Dermis microvascular lymphatic vessel endothelial cell (primary cell): ENCODE measurements around the gene RAB11A. TPM values are rescaled to one million over a fixed set of nuclear protein-coding genes. Genes with fewer than 3 reads are reported as not detected.

ENCODE experiments used
- DNase-seq, 2 donors: peaks; one replicate each; pipeline versions ENCODE4 v3.0.0 to v3.0.0-alpha.2; 2010; ENCODE audit warnings: low read depth in 2 of 2
- total RNA-seq: library from RNA; depleted of rRNA; stranded (reverse); fragments of >200 nt; gene quantifications from 2 replicates; pipeline ENCODE4 v1.2.1, GENCODE V29; 2014

The RAB11A gene
- 126 and 278 TPM in 2 replicates for total RNA-seq

GRCh38 chr15:65869126-65869953 is at the start of gene RAB11A:
Gene RAB11A, plus strand, starts transcription at chr15:65869491. Its CDS starts 95 bp downstream, at chr15:65869586.
- peak; percentile 93 to 98 for DNase-seq

GRCh38 chr15:65819563-65819960 is 49.7 kb upstream of the RAB11A start:
- peak in 1 of 2 donors; percentile 65 for DNase-seq

GRCh38 chr15:65821070-65821469 is 48.2 kb upstream of the RAB11A start:
- DNase-seq = no peak

- DNase-seq = no peak
Measured at GRCh38 chr15:65822316-65822715, 47.0 kb upstream of the RAB11A start.

GRCh38 chr15:65824031-65824743 is 45.1 kb upstream of the RAB11A start:
- peak; percentile 57 to 83 for DNase-seq

GRCh38 chr15:65824941-65825544 is 44.2 kb upstream of the RAB11A start:
- DNase-seq = no peak

- DNase-seq = no peak
Measured at GRCh38 chr15:65827065-65827464, 42.2 kb upstream of the RAB11A start.

DNA sequence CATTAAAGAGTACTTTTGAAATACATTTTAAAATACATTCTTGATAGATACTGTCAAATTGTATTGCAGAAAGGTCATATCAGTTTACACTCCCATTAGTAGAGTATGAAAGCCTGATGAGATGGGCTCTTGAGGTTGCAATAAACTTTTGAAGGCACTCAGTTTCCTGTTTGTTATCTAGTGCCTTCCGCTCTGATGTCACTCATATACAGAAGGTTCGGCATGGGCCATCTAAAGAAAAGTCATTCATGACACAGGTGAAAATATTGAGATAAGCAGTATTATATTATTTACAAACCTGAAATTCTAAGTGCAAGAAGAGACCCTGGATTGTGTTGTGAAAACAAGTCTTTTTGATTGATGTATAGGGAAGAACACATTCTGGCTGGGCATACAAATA is 40.7 kb upstream of the RAB11A start:
- no peak for DNase-seq

DNA sequence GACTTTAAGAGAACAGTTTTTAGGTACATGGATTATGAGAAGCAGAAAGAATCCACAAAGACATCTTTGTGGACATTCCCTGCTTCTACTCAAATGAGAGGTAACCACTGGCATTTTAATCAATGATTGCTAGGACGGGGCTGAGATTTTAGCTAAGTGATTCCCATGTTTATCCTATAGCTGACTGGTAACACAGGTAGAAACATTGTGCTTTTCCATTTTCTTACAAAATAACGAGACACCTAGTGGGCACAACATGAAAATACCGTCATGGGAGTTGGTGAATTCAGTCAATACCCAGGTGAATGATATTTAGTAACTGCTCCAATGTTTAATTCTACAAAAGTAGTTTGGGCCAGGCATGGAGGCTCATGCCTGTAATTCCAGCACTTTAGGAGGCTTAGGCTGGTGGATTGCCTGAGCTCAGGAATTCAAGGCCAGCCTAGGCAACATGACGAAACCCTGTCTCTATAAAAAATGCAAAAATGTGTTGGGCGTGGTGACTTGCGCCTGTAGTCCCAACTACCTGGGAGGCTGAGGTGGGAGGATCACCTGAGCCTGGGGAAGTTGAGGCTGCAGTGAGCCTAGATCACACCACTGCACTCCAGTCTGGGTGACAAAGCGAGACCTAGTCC is 40.0 kb upstream of the RAB11A start:
- DNase-seq = peak; percentile 45 to 63

DNA sequence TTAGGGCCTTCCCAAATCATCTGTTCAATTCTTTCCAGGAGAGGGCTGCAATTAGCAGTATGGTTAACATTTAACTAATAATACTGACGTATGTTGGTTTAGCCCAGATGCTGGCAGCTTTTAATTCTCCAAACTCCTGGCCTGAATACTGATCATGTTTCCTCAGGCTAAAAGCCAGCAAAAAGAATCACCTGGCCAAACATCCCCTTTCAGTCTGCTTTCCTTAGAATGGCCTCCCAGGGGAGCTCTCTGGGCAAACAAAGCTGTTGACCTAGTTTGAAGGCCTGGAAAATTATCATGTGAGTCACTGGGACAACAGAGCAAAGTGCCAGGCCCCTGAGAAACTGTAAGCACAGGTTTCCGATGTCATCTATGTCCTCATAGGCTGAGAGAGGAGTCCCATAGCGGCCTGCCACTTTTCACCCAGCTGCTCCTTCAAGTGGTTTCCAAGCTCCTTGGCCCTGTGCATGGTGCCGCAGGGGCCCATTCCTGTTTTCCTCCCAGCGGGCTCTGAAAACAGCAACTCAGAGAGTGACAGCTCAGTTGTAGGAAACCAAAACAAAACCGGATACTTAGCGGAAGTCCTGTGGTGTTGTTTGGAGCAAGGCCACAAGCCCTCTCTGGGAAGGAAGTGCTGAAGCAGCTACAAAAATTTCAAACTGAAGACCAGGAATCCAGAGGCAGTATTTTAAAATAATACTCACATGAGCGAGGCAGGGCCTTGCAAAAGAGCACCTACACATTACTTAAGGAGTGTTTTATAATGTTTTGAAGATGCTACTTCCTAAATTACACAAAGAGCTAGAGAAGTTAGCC is 36.5 kb upstream of the RAB11A start:
- peak; percentile 95 to 99 for DNase-seq

DNA sequence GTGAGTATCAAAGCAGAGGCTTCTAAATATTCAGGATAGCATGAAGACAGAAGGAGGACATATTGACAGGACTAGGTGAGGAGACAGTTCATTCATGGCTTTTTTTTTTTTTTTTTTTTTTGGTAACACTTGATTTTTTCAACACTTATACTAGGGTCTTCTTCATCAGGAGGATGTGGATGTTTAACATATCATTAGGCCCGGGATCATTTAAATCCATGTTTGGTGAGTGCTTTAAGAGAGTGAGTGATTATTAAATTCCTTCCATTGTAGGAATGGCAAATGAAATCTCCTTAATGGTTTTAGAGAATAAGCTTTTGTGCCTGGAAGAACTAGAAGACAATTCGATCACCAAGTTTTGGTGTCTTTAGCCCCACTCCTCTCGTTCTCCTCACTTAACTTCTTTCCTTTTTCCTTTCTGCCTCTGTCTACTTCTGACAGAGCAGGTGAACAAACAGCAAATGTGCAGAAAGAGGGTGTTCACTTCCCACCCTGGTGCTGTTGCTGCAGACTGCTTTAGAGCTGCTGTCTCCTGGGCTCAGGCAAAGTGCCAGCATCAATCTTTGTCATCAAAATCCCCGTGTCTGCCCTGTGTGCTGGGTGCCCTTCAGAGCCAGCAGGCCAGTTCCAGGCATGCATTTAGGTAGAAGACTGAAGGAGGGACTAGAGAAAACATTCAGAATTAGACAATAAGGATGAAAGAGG is 35.6 kb upstream of the RAB11A start:
- DNase-seq = peak in 1 of 2 donors; percentile 76

DNA sequence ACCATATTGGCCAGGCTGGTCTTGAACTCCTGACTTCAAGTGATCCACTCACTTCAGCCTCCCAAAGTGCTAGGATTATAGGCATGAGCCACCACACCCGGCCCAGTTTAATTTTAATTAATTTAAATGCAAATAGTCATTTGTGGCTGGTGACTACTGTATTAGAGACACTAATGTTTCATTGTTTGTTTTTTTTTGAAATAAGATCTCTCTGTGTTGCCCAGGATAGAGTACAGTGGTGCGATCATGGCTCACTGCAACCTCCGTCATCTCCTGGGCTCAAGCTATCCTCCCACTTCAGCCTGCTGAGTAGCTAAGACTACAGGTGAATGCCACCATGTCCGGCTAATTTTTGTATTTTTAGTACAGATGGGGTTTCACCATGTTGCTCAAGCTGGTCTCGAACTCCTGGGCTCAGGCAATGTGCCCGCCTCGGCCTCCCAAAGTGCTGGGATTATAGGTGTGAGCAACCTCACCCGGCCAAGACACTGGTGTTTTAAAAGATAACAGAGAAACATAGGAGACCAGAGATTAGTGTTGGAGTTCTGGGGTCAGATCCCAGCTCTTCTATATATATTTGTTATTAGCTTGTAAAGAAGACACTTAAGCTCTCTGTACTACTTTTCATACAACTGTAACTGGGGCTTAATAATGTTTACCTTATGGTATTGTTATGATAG is 34.5 kb upstream of the RAB11A start:
- DNase-seq = no peak

DNA sequence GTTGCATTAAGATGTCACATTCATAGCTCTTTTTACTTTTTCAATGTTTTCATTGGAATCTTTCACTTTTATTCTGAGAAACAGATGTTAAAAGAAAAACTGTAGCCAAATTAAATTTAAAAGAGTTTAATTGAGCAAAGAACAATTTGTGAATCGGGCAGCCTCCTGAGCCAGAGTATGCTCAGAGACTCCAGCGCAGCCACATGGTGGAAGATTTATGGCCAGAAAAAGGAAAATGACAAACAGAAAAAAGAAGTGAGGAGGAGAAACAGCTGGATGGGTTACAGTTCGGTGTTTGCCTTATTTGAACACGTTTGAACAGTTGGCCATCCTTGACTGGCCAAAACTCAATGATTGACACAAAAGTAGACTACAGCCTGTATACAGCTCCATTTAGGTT is 33.8 kb upstream of the RAB11A start:
- DNase-seq = no peak

GRCh38 chr15:65836665-65837064 is 32.6 kb upstream of the RAB11A start:
- no peak for DNase-seq

- DNase-seq = peak in 1 of 2 donors; percentile 14
Measured at GRCh38 chr15:65837301-65838294, 31.7 kb upstream of the RAB11A start.

GRCh38 chr15:65839354-65839901 is 29.9 kb upstream of the RAB11A start:
- peak in 1 of 2 donors; percentile 28 for DNase-seq

- no peak for DNase-seq
Measured at GRCh38 chr15:65839985-65840384, 29.3 kb upstream of the RAB11A start.
